NCI-H2107 treated with DMSO at 0.1 percent for 48 hours (cell line): ENCODE measurements around the gene JMJD1C.
"Not testable (repeated sequence)": the region's sequence is repeated elsewhere in the genome, so short reads cannot be mapped to it uniquely, and the experiment has no call there.

Experiments used
- DNase-seq: peaks from one replicate; lab custom pipeline; 2025; ENCODE audit not compliant: unreplicated experiment; lab: John Stamatoyannopoulos, UW

JMJD1C gene

DNA sequence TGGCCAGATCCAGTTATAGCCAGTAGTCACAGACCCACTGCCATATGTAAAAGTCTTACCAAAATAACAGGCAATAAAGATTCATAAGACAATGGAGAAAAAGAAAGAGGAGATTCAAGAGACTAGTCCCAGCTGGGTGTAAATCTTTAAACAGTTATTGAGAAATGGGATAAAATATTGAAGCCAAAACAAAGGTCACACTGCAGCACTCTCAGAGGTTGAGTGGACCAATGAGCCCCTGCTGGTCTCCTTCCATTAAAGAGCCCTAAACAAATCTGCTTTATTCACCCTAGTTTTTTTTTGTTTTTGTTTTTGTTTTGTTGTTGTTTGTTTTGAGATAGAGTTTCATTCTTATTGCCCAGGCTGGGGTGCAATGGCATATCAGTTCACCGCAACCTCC, 98.8 kb downstream of the JMJD1C start:
- no peak for DNase-seq

DNA sequence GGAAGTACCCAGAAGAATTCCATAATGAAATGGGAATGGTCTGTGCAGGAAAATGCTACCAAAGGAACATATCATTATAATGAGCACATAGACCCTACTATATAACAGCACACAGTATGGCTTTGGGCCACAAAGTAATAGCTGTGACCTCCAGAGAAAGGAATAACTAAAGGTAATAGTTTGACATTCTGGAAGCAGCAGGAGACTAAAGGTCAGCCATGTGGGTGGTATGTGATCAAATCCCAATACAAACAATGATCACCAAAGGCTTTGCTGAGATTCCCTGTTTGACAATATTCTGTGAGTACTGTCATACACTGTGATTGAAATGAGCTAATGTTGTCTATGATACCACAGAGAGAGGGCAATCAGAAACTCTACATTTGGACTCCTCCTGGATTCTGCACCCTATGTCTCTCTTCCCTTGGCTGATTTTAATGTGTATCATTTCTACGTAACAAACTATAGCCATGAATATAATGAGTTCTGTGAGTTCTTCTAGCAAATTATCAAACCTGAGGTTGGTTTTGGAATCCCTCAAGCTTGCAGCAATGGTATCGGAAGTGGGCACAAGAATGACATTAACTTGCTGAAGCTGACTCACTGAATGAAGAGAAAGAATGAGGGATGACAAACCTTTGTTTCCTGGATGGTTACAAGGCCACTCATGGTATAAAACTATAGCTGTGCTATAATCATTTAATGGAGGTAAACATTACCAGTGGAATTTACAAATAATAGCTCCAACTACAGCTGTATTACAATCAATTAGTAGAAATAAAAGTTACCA, 99.6 kb downstream of the JMJD1C start:
- DNase-seq = no peak

DNA sequence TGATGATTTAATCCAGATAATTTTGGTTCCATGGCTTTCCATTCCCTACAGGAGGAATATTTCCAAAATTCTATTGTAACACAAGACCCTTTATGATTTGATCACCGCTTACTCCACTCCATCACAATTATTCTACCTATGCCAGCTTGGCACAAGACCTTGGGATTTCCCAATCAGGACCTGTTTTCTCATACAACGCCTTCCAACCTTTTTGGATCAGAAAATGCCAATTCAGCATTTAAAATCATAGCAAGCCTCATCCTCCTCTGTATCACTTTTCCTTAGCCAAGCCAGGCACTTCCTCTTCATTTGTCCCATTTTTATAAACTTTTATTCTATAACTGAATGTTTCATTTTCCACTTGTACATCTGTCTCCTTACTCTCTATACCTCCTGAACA, 100.9 kb downstream of the JMJD1C start:
- DNase-seq = no peak

DNA sequence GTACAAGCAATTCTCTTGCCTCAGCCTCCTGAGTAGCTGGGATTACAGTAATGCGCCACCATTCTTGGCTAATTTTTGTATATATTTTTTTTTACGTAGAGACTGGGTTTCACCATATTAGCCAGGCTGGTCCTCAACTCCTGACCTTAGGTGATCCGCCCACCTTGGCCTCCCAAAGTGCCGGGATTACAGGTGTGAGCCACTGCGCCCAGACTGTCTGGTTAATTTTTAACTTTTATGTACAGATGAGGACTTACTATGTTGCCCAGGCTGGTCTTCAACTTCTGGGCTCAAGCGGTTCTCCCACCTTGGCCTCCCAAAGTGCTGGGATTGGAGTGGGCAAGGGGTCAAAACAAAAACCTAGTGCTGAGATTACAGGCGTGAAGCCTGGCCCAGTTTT, 101.8 kb downstream of the JMJD1C start:
- DNase-seq = no peak

DNA sequence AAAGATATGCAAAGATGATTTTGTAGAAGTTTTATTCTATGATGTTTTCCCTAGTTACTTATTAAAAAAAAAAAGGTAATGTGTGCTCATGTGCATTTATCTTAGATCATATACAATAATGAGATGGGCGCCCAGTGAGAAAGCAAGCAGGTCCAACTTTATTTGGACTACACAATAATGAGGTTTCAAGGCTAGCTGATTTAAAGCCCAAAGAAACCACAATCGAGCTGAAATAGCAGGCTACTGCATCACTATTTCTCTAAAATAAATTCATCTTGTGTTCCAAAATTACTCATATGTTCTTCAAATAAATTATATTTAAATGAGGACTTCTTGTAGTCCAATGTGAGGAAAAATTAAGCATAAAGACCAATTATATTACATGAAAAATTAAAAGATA, 110.1 kb downstream of the JMJD1C start:
- no peak for DNase-seq

- DNase-seq = no peak
Measured at GRCh38 chr10:63352976-63353375, 112.8 kb downstream of the JMJD1C start.

DNA sequence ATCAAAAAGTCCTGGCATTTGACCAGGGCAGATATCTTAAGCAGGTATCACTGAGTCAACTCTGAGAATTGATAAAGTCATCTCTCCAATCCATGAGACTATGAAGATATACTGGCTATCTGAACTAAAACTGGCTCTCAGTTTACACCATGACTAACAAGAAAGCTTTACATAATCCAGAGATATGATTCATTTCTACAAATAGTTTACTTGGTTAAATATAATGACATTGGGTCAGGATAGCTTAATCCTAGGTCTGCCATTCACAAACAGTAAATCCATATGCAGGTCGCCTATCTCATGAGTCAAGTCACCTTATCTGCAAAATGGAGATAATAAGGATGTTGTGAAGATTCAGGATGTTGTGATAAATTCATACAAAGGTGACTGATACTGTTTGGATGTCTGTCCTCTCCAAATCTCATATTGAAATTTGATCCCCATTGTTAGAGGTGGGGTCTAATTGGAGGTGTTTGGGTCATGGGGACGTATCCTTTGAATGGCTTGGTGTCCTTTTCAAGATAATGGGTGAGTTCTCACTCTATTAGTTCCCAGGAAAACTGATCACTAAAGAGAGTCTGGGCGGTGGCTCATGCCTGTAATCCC, 117.4 kb downstream of the JMJD1C start:
- no peak for DNase-seq

GRCh38 chr10:63346015-63346441, 119.7 kb downstream of the JMJD1C start:
- no peak for DNase-seq

DNA sequence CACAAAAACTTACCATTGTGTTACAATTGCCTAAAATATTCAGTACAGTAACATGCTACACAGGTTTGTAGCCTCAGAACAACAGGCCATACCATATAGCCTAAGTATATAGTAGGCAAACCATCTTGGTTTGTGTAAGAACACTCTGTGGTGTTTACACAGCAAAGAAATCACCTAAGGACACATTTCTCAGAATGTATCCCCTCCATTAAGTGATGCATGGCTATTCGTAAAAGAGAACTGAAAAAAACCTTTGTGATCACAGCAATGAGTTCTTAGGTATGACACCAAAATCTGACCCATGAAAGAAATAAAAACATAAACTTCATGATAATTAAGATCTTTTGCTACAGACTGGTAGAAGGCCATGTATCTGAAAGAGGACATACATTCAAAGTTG, 121.5 kb downstream of the JMJD1C start:
- DNase-seq = no peak

DNA sequence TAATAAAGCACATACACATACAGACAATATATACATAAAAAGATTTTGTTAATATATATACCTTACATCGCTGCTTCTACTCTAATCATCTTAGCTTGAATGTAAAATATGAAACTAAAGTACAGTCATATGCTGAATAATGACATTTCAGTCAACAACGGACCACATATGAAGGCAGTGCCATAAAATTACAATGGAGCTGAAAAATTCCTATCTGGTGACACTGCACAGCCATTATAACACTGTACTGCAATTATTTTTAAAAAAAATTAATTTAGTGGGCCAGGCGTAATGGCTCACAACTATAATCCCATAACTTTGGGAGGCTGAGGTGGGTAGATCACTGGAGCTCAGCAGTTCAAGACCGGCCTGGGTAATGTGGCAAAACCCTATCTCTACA, 122.3 kb downstream of the JMJD1C start:
- DNase-seq = no peak

DNA sequence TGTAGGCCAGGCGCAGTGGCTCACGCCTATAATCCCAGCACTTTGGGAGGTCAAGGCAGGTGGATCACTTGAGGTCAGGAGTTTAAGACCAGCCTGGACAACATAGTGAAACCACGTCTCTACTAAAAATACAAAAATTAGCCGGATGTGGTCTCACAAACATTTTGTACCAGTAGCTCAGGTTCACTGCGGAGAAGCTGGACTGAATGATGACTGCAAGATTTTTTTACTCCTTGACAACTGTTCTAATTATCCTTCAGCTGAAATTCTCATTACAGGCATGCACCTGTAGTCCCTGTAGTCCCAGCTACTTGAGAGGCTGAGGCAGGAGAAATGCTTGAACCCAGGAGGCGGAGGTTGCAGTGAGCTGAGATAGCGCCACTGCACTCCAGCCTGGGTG, 126.1 kb downstream of the JMJD1C start:
- not testable (repeated sequence) for DNase-seq

GRCh38 chr10:63337455-63338251, 128.1 kb downstream of the JMJD1C start:
- DNase-seq = no peak

- no peak for DNase-seq
Measured at GRCh38 chr10:63331586-63331985, 134.2 kb downstream of the JMJD1C start.

DNA sequence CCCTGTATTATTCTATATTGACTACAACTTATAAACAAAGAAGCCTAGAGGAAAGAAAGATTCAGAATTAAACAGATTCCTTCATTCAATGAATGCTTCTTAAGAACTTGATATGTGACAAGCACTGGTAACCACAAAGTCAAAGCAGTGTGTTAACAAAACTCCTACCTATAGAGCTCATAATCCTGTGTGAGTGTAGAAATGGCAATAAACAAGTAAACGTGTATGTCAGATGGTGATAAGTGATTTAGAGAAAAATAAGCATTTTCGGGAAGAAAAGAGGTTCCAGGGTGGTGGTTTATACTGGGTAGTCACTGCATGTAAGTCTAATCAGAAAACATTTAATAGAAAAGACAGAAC, 141.3 kb downstream of the JMJD1C start:
- no peak for DNase-seq

DNA sequence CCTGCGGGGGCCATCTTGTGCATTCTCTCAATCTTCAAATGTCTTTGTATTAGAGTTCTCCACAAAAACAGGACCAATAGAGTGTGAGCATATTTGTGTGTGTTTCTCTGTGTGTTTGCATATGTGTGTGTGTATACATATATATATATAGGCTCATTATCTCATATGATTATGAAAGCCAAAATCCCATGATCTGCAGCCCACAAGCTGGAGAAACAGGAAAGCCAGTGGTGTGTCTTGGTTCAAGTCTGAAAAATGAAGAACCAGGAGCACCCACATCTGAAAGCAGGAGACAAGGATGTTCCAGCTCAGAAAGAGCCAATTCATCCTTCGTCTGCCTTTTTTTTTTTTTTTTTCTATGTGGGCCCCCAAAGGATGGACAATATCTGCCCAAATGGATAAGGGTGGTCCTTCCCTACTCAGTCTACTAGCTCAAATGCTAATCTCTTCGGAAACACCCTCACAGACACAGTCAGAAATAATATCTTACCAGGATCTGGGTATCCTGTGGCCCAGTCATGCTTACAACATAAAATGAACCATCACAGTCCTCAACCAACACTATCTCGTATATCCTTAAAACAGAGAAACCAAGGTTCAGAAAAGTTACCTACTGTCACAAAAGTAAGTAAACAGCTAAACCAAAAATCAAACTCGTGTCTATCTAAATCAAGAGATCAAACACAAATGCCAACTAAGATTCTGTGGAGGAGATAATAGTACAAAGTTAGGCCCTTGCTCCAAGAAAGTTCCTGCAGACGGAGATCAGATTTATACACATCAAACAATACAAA, 141.9 kb downstream of the JMJD1C start:
- DNase-seq = no peak

DNA sequence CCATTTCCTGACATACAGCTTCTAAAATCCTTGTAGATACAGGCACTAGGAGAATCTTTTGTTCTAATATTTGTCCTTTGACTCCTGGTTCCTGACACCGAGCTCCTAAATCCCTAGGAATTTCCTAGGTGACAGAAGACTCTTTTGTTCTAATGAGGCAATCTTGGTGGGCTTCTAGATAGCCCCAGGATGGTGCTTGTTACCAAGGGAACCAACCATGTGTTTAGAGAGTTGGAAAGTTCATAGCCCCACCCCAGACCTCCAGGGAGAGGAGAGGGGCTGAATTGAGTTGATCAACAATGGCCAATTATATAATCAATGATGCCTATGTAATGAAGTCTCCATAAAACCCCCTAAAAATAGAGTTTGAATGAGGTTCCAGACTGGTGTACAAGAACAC, 145.1 kb downstream of the JMJD1C start:
- DNase-seq = no peak

DNA sequence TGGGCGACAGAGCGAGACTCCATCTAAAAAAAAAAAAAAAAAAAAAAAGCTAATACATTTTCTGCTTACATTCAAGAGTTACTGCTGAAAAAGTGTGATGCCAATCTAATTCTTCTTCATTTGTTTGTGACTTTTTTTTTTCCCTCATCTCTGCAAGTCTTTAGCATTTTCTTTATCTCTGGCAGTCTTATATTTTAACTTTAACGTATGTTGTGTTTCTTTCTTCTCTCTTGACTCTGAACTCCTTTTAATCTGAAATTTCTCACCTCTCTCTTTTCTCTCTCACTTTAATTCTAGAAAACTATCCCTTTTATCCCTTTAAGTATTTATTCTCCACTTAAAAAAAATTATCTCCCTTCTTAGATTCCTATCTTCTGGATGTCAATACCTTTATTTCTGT, 146.5 kb downstream of the JMJD1C start:
- no peak for DNase-seq

DNA sequence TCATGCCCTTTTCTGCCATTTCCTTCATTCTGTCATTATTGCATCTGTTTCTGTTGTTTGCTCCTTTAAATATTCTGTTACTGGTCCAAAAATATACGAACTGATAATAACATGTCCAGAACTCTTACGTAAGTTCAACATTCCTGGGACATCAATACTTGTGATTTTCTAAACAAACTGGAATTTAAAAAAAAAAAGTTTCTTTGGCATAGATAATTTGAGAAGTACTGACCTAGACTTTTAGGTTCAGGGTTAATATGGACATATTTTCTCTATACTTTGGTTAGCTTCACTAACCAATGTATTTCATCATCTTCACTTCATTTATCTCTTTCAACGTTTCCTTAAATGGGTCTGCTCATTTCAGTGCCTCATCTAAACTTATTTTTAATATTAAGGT, 147.3 kb downstream of the JMJD1C start:
- DNase-seq = no peak

DNA sequence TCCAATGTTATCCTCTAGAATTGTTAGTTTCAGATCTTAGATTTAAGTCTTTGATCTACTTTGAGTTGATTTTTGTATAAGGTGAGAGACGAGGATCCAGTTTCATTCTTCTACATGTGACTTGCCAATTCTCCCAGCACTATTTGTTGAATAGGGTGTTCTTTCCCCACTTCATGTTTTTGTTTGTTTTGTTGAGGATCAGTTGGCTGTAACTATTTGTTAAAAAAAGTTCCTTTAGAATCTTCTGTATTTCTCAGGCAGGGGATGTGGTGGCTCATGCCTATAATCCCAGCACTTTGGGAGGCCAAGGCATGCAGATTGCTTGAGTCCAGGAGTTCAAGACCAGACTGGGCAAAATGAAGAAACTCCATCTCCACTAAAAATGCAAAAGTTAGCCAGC, 151.8 kb downstream of the JMJD1C start:
- DNase-seq = no peak

DNA sequence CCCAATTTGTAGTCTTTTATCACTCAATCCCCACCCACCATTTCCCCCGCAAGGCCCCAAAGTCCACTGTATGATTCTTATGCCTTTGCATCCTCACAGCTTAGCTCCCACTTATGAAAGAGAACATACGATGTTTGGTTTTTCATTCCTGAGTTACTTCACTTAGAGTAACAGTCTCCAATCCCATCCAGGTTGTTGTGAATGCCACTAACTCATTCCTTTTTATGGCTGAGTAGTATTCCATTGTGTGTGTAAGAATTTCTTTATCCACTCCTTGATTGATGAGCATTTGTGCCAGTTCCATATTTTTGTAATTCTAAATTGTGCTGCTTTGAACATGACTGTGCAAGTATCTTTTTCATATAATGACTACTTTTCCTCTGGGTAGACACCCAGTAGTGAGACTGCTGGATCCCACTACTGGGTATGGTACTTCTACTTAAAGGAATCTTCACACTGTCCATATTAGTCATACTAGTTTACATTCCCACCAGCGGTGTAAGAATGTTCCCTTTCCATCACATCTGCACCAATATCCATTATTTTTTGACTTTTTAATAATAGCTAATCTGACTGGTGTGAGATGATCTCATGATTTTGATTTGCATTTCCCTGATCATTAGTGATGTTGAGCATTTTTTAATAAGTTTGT, 152.6 kb downstream of the JMJD1C start:
- no peak for DNase-seq

DNA sequence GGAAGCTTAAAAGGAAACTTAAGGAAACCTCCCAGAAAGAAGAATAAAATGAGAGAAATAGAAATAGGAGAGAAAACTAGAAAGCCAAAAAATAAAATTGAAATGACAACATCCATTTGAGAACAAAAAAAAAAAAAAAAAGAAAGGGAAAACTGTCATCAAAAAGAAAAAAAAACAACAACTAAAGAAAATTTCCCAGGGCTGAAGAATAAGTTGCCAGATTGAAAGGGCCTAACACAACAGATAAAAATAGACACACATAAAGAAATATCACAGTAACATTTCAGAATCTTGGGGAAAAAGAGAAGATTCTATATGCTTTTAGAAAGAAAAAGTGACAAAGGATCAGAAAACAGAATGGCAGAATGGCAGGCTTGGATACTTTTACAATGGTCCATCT, 157.1 kb downstream of the JMJD1C start:
- DNase-seq = no peak
